HG03139 (cell line): ENCODE measurements around the gene CFAP251.

ENCODE experiments used
- ATAC-seq: cut with Tn5 transposase; IDR thresholded peaks from one replicate; pipeline ENCODE4 v1.9.1; 2021; ENCODE audit not compliant: unreplicated experiment

Gene CFAP251

GRCh38 chr12:121996945-121997612, 78.7 kb downstream of the CFAP251 start:
- ATAC-seq, result no peak

GRCh38 chr12:122001466-122002209, 83.2 kb downstream of the CFAP251 start:
- ATAC-seq, result no peak

GRCh38 chr12:122003651-122004611, 85.5 kb downstream of the CFAP251 start:
- ATAC-seq, result no peak

- no peak for ATAC-seq
These were observed 86.3 kb downstream of the CFAP251 start for GRCh38 chr12:122004633-122005071.

GRCh38 chr12:122005252-122005776, 86.9 kb downstream of the CFAP251 start:
- ATAC-seq, result no peak

- no peak for ATAC-seq
These were observed 88.0 kb downstream of the CFAP251 start for GRCh38 chr12:122006186-122006926.

GRCh38 chr12:122009741-122010140, 91.3 kb downstream of the CFAP251 start:
- ATAC-seq, result no peak

GRCh38 chr12:122012184-122012583, 93.8 kb downstream of the CFAP251 start:
- ATAC-seq, result no peak

GRCh38 chr12:122013136-122013535, 94.7 kb downstream of the CFAP251 start:
- ATAC-seq, result no peak

- no peak for ATAC-seq
These were observed 95.6 kb downstream of the CFAP251 start for GRCh38 chr12:122013791-122014590.

GRCh38 chr12:122014781-122015180, 96.4 kb downstream of the CFAP251 start:
- ATAC-seq, result no peak

GRCh38 chr12:122018457-122018856, 100.1 kb downstream of the CFAP251 start:
- no peak for ATAC-seq

GRCh38 chr12:122018937-122019336, 100.5 kb downstream of the CFAP251 start:
- ATAC-seq, result no peak

- ATAC-seq, result no peak
These were observed 102.4 kb downstream of the CFAP251 start for GRCh38 chr12:122020795-122021192.

- ATAC-seq, result no peak
These were observed 102.9 kb downstream of the CFAP251 start for GRCh38 chr12:122021193-122021821.

- ATAC-seq, result no peak
These were observed 103.5 kb downstream of the CFAP251 start, which contains the start of gene BCL7A for GRCh38 chr12:122021822-122022392. Gene BCL7A (plus strand): TSS chr12:122021884. CDS start chr12:122022092, 208 bp downstream.

- no peak for ATAC-seq
These were observed 104.3 kb downstream of the CFAP251 start for GRCh38 chr12:122022393-122023338.
